Hepatocyte (in vitro differentiated cells): ENCODE measurements around the gene CALD1. TPM values are rescaled to one million over a fixed set of nuclear protein-coding genes. Genes with fewer than 3 reads are reported as not detected.
A peak's percentile ranks its signal among the peaks of the same experiment; 100 is the strongest.

ENCODE experiments used
- DNase-seq: peaks from one replicate; pipeline ENCODE4 v3.0.0-alpha.2; 2016; ENCODE audit warnings: low spot score
- H2AFZ ChIP-seq: fragments of 200-600 bp; sonication (generic); 2 replicates; pipeline ENCODE4 v1.6.0; 2016; ENCODE audit warnings: antibody characterized with exemption, mild to moderate bottlenecking
- H3K27ac ChIP-seq: fragments of 200-600 bp; sonication (generic); 2 replicates; pipeline ENCODE4 v1.5.1; 2016; ENCODE audit warnings: mild to moderate bottlenecking
- H3K27me3 ChIP-seq: fragments of 200-600 bp; sonication (generic); 2 replicates; pipeline ENCODE4 v1.6.1; 2016
- H3K36me3 ChIP-seq: fragments of 200-600 bp; sonication (generic); replicated peaks from 2 replicates; pipeline ENCODE4 v1.5.1; 2016; ENCODE audit warnings: low read depth; ENCODE audit not compliant: insufficient read depth
- H3K4me1 ChIP-seq: fragments of 200-600 bp; sonication (generic); 2 replicates; pipeline ENCODE4 v1.5.1; 2016; ENCODE audit warnings: mild to moderate bottlenecking, moderate library complexity; ENCODE audit not compliant: insufficient read depth
- H3K4me2 ChIP-seq: fragments of 200-600 bp; sonication (generic); 2 replicates; pipeline ENCODE4 v1.6.0; 2016
- H3K4me3 ChIP-seq: fragments of 200-600 bp; sonication (generic); 2 replicates; pipeline ENCODE4 v1.5.1; 2016; ENCODE audit warnings: mild to moderate bottlenecking
- H3K79me2 ChIP-seq: fragments of 200-600 bp; sonication (generic); 2 replicates; pipeline ENCODE4 v1.6.0; 2017; ENCODE audit warnings: mild to moderate bottlenecking
- H3K9me2 ChIP-seq: fragments of 200-600 bp; sonication (generic); replicated peaks from 2 replicates; pipeline ENCODE4 v1.6.0; 2017; ENCODE audit warnings: mild to moderate bottlenecking; ENCODE audit not compliant: insufficient read depth
- H3K9me3 ChIP-seq: fragments of 200-600 bp; sonication (generic); 2 replicates; pipeline ENCODE4 v1.5.1; 2016; ENCODE audit warnings: low read depth, mild to moderate bottlenecking
- H4K20me1 ChIP-seq: fragments of 200-600 bp; sonication (generic); 2 replicates; pipeline ENCODE4 v1.6.0; 2016; ENCODE audit warnings: mild to moderate bottlenecking; ENCODE audit not compliant: insufficient read depth, poor library complexity, severe bottlenecking
- EZH2 ChIP-seq: fragments of 200-600 bp; sonication (generic); IDR thresholded peaks from 2 replicates; pipeline ENCODE4 v1.6.1; 2016; ENCODE audit warnings: antibody characterized with exemption, mild to moderate bottlenecking, borderline replicate concordance
- EZH2phosphoT487 ChIP-seq: fragments of 200-600 bp; sonication (generic); IDR thresholded peaks from one replicate; pipeline ENCODE4 v1.6.1; 2018; ENCODE audit warnings: antibody characterized with exemption, mild to moderate bottlenecking, low read depth, moderate library complexity; ENCODE audit not compliant: unreplicated experiment, severe bottlenecking
- WGBS: methylation state at CpG from one replicate; pipeline ENCODE4 v1.1.6; 2016; ENCODE audit warnings: low lambda C conversion rate; ENCODE audit errors: missing lambda C conversion rate; 5-methylcytosine and 5-hydroxymethylcytosine counted together
- polyA plus RNA-seq: library from polyadenylated mRNA; unstranded; fragments of >200 nt; fragmentation: Nextera tagmentation; extraction: Ambion mirVana; gene quantifications from 2 replicates; pipeline ENCODE4 v1.2.1, GENCODE V29; 2016
- total RNA-seq: library from RNA; depleted of rRNA; stranded (reverse); fragments of >200 nt; gene quantifications from 2 replicates; pipeline ENCODE4 v1.2.3, GENCODE V29; 2014
- TF ChIP-seq, protein P1 (sequence below): fragments of 200-600 bp; sonication (generic); IDR thresholded peaks from 2 replicates; pipeline ENCODE4 v1.5.1; 2016; ENCODE audit warnings: antibody characterized with exemption, mild to moderate bottlenecking; ENCODE audit not compliant: poor library complexity

The CALD1 gene
- total and polyA plus RNA-seq, 2 experiments from 2014 or later = 207 to 333 TPM

DNA sequence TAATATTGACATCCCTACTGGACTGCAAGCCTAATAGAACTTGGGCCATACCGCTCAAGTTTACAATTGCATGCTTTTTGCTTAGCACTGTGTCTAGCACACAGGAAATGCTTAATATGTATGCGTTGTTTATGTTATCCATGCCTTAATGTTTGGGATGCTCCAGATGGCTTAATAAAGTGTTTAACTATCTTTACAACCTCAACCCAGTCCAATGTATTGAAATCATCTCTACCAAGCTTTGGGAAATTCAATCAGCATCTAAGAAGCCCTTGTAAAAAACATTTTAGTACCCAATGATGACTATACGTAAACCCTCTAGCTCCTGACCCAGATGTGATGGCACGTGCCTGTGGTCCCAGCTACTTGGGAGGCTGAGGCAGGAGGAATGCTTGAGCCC, 40.0 kb downstream of the CALD1 start:
- no peaks in the 10 kb centered on the region for H4K20me1 ChIP-seq

DNA sequence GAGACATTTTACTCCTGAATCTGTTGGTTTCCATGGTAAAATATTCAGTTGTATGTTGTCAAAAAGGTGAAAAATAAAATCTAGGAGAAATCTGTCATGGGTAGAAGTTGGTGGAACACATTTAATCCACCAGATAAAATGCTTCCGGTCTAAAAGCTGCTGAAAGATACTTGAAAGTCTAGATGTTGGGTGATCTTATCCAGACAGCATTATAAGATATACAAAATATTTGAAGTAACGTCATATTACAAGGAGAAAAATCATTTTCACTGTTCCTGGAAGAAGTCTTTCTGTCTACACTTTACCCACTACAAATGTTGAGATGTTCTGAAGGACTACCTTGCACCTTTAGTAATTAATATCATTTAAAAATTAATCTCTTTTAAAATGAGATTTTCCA, 40.9 kb downstream of the CALD1 start:
- Histone ChIP-seq H3K27me3 (no peaks in the 10 kb centered on the region), H3K9me3 (no peaks in the 10 kb centered on the region), H3K79me2 (peaks cover 37% of the 10 kb centered on the region), H2AFZ (no peak overlapping the region), H3K27ac (peak overlapping the region; percentile 67), H4K20me1 (no peaks in the 10 kb centered on the region), H3K4me1 (no peaks in the 10 kb centered on the region), H3K4me2 (no peak overlapping the region), H3K9me2 (no peaks in the 10 kb centered on the region), H3K4me3 (no peak overlapping the region), H3K36me3 (no peaks in the 10 kb centered on the region)
- DNase-seq = no peak
- TF ChIP-seq EZH2phosphoT487 (no peak), EZH2 (no peak)
- TF ChIP-seq, protein P1, sequence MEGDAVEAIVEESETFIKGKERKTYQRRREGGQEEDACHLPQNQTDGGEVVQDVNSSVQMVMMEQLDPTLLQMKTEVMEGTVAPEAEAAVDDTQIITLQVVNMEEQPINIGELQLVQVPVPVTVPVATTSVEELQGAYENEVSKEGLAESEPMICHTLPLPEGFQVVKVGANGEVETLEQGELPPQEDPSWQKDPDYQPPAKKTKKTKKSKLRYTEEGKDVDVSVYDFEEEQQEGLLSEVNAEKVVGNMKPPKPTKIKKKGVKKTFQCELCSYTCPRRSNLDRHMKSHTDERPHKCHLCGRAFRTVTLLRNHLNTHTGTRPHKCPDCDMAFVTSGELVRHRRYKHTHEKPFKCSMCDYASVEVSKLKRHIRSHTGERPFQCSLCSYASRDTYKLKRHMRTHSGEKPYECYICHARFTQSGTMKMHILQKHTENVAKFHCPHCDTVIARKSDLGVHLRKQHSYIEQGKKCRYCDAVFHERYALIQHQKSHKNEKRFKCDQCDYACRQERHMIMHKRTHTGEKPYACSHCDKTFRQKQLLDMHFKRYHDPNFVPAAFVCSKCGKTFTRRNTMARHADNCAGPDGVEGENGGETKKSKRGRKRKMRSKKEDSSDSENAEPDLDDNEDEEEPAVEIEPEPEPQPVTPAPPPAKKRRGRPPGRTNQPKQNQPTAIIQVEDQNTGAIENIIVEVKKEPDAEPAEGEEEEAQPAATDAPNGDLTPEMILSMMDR = no peak
- WGBS = 57% methylated on average over 2 of the region's 2 CpGs

More for the DNA sequence above, 40.0 kb downstream of the CALD1 start:
- Histone ChIP-seq H3K9me3 (no peaks in the 10 kb centered on the region), H3K4me1 (no peaks in the 10 kb centered on the region), H3K4me3 (no peak overlapping the region), H3K27ac (peak overlapping the region; percentile 67), H3K27me3 (no peaks in the 10 kb centered on the region), H3K9me2 (no peaks in the 10 kb centered on the region), H3K36me3 (no peaks in the 10 kb centered on the region), H3K79me2 (peaks cover 37% of the 10 kb centered on the region), H2AFZ (no peak overlapping the region), H3K4me2 (no peak overlapping the region)
- WGBS = 69% methylated on average over 4 of the region's 4 CpGs
- DNase-seq = no peak
- TF ChIP-seq EZH2phosphoT487 (no peak), EZH2 (no peak)
- TF ChIP-seq, protein P1 = no peak

DNA sequence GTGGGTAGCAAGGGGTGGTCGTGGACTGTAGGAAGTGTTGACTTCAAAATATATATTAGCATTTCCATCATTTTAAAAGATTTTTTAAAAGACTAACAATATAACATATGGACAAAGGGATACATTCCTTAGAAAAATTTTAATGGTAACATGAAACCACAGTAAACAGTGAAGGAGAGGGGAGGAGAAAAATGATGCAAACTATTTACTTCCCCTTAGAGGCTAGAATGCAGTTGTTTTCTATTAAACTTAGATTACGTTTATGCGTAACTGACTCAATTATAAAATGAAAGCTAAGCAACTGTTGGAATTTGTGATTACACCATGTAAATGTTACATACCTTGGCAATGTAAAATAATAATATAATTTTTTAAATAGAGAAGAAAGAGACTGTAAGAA, 41.3 kb downstream of the CALD1 start:
- TF ChIP-seq EZH2 (no peak), EZH2phosphoT487 (no peak)
- TF ChIP-seq, protein P1 = no peak
- no peaks in the 10 kb centered on the region for H3K27me3 ChIP-seq
- H3K4me1 ChIP-seq = no peaks in the 10 kb centered on the region
- H3K9me3 ChIP-seq = no peaks in the 10 kb centered on the region
- H3K36me3 ChIP-seq = no peaks in the 10 kb centered on the region
- no peak overlapping the region for H2AFZ ChIP-seq
- 77% methylated on average over 3 of the region's 3 CpGs for WGBS
- peak overlapping the region; percentile 51 for H3K27ac ChIP-seq
- H3K4me2 ChIP-seq = no peak overlapping the region
- no peaks in the 10 kb centered on the region for H3K9me2 ChIP-seq
- no peak overlapping the region for H3K4me3 ChIP-seq
- no peaks in the 10 kb centered on the region for H4K20me1 ChIP-seq
- peaks cover 41% of the 10 kb centered on the region for H3K79me2 ChIP-seq
- DNase-seq = no peak

DNA sequence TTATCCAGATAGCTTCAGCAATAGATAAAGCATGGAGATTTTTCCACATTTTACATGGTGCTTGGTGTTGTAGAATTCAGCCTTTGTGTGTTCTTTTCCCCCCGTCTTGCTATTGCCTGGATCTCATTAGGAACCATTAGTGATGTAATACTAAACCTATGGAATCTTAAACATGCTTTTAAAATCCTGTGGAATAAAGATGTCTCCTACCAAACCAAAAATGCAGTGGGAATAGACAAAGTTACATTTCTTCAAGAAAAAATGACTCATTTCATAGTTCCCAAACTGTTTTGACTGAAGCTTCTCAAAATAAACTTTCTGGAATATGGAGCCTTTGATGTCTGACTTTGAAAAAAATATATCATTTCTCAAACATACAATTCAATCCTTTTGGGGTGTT, 44.0 kb downstream of the CALD1 start:
- no peak for DNase-seq
- no peaks in the 10 kb centered on the region for H3K9me2 ChIP-seq
- no peaks in the 10 kb centered on the region for H4K20me1 ChIP-seq
- TF ChIP-seq, protein P1 = no peak
- TF ChIP-seq EZH2phosphoT487 = no peak
- no peak for TF ChIP-seq EZH2
- no peaks in the 10 kb centered on the region for H3K36me3 ChIP-seq
- H3K9me3 ChIP-seq = no peaks in the 10 kb centered on the region
- no peaks in the 10 kb centered on the region for H3K27me3 ChIP-seq
- peak overlapping the region; percentile 6 for H3K4me2 ChIP-seq
- WGBS = 38% methylated on average over 1 of the region's 1 CpG
- H3K79me2 ChIP-seq = peaks cover 46% of the 10 kb centered on the region
- H2AFZ ChIP-seq = no peak overlapping the region
- H3K4me3 ChIP-seq = no peak overlapping the region
- H3K27ac ChIP-seq = peak overlapping the region; percentile 58
- H3K4me1 ChIP-seq = no peaks in the 10 kb centered on the region
